ENCODE results near the gene FSD1L. TPM values are rescaled to one million over a fixed set of nuclear protein-coding genes. Genes with fewer than 3 reads are reported as not detected.

FSD1L gene
- total and polyA plus RNA-seq, 2 of the 13 experiments (the other 11 are each of a cell fraction or from before 2014, with no cell fraction given) = 4.1 to 5.1 TPM

- TF ChIP-seq, protein P1, sequence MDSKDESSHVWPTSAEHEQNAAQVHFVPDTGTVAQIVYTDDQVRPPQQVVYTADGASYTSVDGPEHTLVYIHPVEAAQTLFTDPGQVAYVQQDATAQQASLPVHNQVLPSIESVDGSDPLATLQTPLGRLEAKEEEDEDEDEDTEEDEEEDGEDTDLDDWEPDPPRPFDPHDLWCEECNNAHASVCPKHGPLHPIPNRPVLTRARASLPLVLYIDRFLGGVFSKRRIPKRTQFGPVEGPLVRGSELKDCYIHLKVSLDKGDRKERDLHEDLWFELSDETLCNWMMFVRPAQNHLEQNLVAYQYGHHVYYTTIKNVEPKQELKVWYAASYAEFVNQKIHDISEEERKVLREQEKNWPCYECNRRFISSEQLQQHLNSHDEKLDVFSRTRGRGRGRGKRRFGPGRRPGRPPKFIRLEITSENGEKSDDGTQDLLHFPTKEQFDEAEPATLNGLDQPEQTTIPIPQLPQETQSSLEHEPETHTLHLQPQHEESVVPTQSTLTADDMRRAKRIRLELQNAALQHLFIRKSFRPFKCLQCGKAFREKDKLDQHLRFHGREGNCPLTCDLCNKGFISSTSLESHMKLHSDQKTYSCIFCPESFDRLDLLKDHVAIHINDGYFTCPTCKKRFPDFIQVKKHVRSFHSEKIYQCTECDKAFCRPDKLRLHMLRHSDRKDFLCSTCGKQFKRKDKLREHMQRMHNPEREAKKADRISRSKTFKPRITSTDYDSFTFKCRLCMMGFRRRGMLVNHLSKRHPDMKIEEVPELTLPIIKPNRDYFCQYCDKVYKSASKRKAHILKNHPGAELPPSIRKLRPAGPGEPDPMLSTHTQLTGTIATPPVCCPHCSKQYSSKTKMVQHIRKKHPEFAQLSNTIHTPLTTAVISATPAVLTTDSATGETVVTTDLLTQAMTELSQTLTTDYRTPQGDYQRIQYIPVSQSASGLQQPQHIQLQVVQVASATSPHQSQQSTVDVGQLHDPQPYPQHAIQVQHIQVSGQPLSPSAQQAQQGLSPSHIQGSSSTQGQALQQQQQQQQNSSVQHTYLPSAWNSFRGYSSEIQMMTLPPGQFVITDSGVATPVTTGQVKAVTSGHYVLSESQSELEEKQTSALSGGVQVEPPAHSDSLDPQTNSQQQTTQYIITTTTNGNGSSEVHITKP (CRISPR knock-in tag; IDR thresholded peaks at IDR 0.05; ENCODE audit: low read depth) = 0 out of 2 replicates have a peak, but pooled peaks have one; percentile 29
- TF ChIP-seq ZNF333 (CRISPR knock-in tag; IDR thresholded peaks at IDR 0.05; ENCODE audit: borderline replicate concordance) (no peak), NCOR1 (IDR thresholded peaks at IDR 0.05; ENCODE audit: borderline replicate concordance, low read length) (peak; percentile 70; the same call in 1 of the 2 replicates), ONECUT2 (CRISPR knock-in tag; IDR thresholded peaks at IDR 0.05) (no peak), TEAD2 (CRISPR knock-in tag; IDR thresholded peaks at IDR 0.05) (no peak), ZC3H13 (CRISPR knock-in tag; IDR thresholded peaks at IDR 0.05) (no peak), ZNF496 (CRISPR knock-in tag; IDR thresholded peaks at IDR 0.05; ENCODE audit: insufficient replicate concordance) (no peak), ZNF784 (CRISPR knock-in tag; IDR thresholded peaks at IDR 0.05; ENCODE audit: borderline replicate concordance) (no peak; the same call in 1 of the 2 replicates), NFE2 (CRISPR knock-in tag; IDR thresholded peaks at IDR 0.05) (no peak), ZMYM2 (CRISPR knock-in tag; IDR thresholded peaks at IDR 0.05) (peak; percentile 74), ZNF766 (CRISPR knock-in tag; IDR thresholded peaks at IDR 0.05; ENCODE audit: borderline replicate concordance) (no peak), RCOR2 (CRISPR knock-in tag; IDR thresholded peaks at IDR 0.05) (peak; percentile 79; the same call in 1 of the 2 replicates), ZNF788 (CRISPR knock-in tag; IDR thresholded peaks at IDR 0.05; ENCODE audit: borderline replicate concordance) (peak; percentile 78; the same call in 1 of the 2 replicates), ZNF704 (CRISPR knock-in tag; IDR thresholded peaks at IDR 0.05; ENCODE audit: borderline replicate concordance) (no peak), TBX3 (IDR thresholded peaks at IDR 0.05; ENCODE audit: borderline replicate concordance) (peak; percentile 49; the same call in 1 of the 2 replicates)
- TF ChIP-seq, protein P2, sequence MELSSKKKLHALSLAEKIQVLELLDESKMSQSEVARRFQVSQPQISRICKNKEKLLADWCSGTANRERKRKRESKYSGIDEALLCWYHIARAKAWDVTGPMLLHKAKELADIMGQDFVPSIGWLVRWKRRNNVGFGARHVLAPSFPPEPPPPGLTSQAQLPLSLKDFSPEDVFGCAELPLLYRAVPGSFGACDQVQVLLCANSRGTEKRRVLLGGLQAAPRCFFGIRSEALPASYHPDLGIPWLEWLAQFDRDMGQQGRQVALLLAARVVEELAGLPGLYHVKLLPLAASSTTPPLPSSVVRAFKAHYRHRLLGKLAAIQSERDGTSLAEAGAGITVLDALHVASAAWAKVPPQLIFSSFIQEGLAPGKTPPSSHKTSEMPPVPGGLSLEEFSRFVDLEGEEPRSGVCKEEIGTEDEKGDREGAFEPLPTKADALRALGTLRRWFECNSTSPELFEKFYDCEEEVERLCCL (CRISPR knock-in tag; IDR thresholded peaks at IDR 0.05; ENCODE audit: borderline replicate concordance) = no peak
- TF ChIP-seq, protein P3, sequence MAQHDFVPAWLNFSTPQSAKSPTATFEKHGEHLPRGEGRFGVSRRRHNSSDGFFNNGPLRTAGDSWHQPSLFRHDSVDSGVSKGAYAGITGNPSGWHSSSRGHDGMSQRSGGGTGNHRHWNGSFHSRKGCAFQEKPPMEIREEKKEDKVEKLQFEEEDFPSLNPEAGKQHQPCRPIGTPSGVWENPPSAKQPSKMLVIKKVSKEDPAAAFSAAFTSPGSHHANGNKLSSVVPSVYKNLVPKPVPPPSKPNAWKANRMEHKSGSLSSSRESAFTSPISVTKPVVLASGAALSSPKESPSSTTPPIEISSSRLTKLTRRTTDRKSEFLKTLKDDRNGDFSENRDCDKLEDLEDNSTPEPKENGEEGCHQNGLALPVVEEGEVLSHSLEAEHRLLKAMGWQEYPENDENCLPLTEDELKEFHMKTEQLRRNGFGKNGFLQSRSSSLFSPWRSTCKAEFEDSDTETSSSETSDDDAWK (CRISPR knock-in tag; IDR thresholded peaks at IDR 0.05) = no peak
- TF ChIP-seq, protein P4, sequence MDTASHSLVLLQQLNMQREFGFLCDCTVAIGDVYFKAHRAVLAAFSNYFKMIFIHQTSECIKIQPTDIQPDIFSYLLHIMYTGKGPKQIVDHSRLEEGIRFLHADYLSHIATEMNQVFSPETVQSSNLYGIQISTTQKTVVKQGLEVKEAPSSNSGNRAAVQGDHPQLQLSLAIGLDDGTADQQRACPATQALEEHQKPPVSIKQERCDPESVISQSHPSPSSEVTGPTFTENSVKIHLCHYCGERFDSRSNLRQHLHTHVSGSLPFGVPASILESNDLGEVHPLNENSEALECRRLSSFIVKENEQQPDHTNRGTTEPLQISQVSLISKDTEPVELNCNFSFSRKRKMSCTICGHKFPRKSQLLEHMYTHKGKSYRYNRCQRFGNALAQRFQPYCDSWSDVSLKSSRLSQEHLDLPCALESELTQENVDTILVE (CRISPR knock-in tag; IDR thresholded peaks at IDR 0.05) = no peak
These were observed 29.0 kb upstream of the FSD1L start (continued) for GRCh38 chr9:105418588-105419500.

All from HepG2 (cell line).